ENCODE data around the gene SNX30.

GRCh38 chr9:112760821-112761220 is 10.3 kb downstream of the SNX30 start:
- TF ChIP-seq CTCF (IDR thresholded peaks at IDR 0.05) = no peak
- no peak for TF ChIP-seq POLR2A (IDR thresholded peaks at IDR 0.05)
